ENCODE measurements around the gene GNPTG.

GRCh38 chr16:1335211-1335971, 16.3 kb upstream of the GNPTG start:
- TF ChIP-seq CTCF (IDR thresholded peaks at IDR 0.05) (no peak), POLR2A (IDR thresholded peaks at IDR 0.05) (no peak)

All from transverse colon (tissue), 3 donors.